Fibroblast of lung (primary cell): ENCODE measurements around the gene RACK1. TPM values are rescaled to one million over a fixed set of nuclear protein-coding genes. Genes with fewer than 3 reads are reported as not detected.

Source experiments
- DNase-seq, 2 donors: peaks; one replicate each; pipeline versions ENCODE4 v3.0.0 to v3.0.0-alpha.2; 2010; ENCODE audit warnings: low read depth in 2 of 2
- H2AFZ ChIP-seq: 2 replicates; pipeline ENCODE4 v1.5.1; 2012; ENCODE audit warnings: low read length, control low read depth, inconsistent platforms
- H3K27ac ChIP-seq: 2 replicates; pipeline ENCODE4 v1.5.1; 2011; ENCODE audit warnings: low read length, control low read depth; ENCODE audit not compliant: insufficient read depth
- H3K27me3 ChIP-seq: 2 replicates; pipeline ENCODE4 v1.5.1; 2011; ENCODE audit warnings: mild to moderate bottlenecking, low read length; ENCODE audit not compliant: control insufficient read depth, insufficient read depth
- H3K36me3 ChIP-seq: 2 replicates; pipeline ENCODE4 v1.5.1; 2011; ENCODE audit warnings: low read length; ENCODE audit not compliant: control insufficient read depth, insufficient read depth
- H3K4me1 ChIP-seq: 2 replicates; pipeline ENCODE4 v1.5.1; 2011; ENCODE audit warnings: low read length; ENCODE audit not compliant: control insufficient read depth, insufficient read depth; ENCODE audit errors: extremely low read depth
- H3K4me2 ChIP-seq: 2 replicates; pipeline ENCODE4 v1.5.1; 2011; ENCODE audit warnings: low read length, control low read depth; ENCODE audit not compliant: insufficient read depth; ENCODE audit errors: extremely low read depth
- H3K4me3 ChIP-seq, 4 experiments: fragments of 200-600 bp in 1 of 4; sonication (generic) in 1 of 4; replicated peaks in 1 of 4; 2 replicates each; pipeline ENCODE4 v1.5.1; 2011 to 2016; ENCODE audit warnings: low read length in 4 of 4, low read depth in 3 of 4, mild to moderate bottlenecking in 3 of 4, control low read depth in 2 of 4, inconsistent platforms in 1 of 4, mixed read lengths in 1 of 4; ENCODE audit not compliant: insufficient read depth in 1 of 4; ENCODE audit errors: control extremely low read depth in 1 of 4
- H3K79me2 ChIP-seq: 2 replicates; pipeline ENCODE4 v1.5.1; 2012; ENCODE audit warnings: mild to moderate bottlenecking, low read length, inconsistent platforms; ENCODE audit not compliant: control insufficient read depth, insufficient read depth
- H3K9ac ChIP-seq: 2 replicates; pipeline ENCODE4 v1.5.1; 2011; ENCODE audit warnings: mild to moderate bottlenecking, low read length, control low read depth; ENCODE audit not compliant: insufficient read depth
- H3K9me3 ChIP-seq: 2 replicates; pipeline ENCODE4 v1.5.1; 2012; ENCODE audit warnings: low read depth, low read length; ENCODE audit not compliant: control insufficient read depth, insufficient read depth
- H4K20me1 ChIP-seq: 2 replicates; pipeline ENCODE4 v1.5.1; 2011; ENCODE audit warnings: low read length; ENCODE audit not compliant: control insufficient read depth, insufficient read depth; ENCODE audit errors: extremely low read depth
- EZH2 ChIP-seq: IDR thresholded peaks from 2 replicates; pipeline ENCODE4 v1.5.1; 2012; ENCODE audit warnings: low read length, control low read depth, mild to moderate bottlenecking; ENCODE audit errors: missing control alignments
- polyA plus RNA-seq, 2 donors: library from polyadenylated mRNA; depleted of rRNA in 1 of 2; stranded (reverse) in 1 of 2; unstranded in 1 of 2; fragments of >200 nt; gene quantifications; 2 replicates each; pipeline ENCODE4 v1.2.1, GENCODE V29; 2011 to 2012; ENCODE audit warnings: missing spikeins in 1 of 2
- total RNA-seq: library from RNA; depleted of rRNA; stranded (reverse); fragments of >200 nt; gene quantifications from 2 replicates; pipeline ENCODE4 v1.2.1, GENCODE V29; 2014
- TF ChIP-seq, protein P1 (sequence below), 2 donors: IDR thresholded peaks in 1 of 2; conservative IDR thresholded peaks in 1 of 2; 1 replicate in 1 of 2; 2 replicates in 1 of 2; pipeline ENCODE4 v1.5.1; 2011 to 2012; ENCODE audit warnings: low read length in 2 of 2, control low read depth in 1 of 2, inconsistent platforms in 1 of 2, low read depth in 1 of 2, mild to moderate bottlenecking in 1 of 2

The RACK1 gene
- total and polyA plus RNA-seq, 2 donors (not counting 1 experiment from before 2014, with no cell fraction given) = 3,014 to 4,649 TPM

DNA sequence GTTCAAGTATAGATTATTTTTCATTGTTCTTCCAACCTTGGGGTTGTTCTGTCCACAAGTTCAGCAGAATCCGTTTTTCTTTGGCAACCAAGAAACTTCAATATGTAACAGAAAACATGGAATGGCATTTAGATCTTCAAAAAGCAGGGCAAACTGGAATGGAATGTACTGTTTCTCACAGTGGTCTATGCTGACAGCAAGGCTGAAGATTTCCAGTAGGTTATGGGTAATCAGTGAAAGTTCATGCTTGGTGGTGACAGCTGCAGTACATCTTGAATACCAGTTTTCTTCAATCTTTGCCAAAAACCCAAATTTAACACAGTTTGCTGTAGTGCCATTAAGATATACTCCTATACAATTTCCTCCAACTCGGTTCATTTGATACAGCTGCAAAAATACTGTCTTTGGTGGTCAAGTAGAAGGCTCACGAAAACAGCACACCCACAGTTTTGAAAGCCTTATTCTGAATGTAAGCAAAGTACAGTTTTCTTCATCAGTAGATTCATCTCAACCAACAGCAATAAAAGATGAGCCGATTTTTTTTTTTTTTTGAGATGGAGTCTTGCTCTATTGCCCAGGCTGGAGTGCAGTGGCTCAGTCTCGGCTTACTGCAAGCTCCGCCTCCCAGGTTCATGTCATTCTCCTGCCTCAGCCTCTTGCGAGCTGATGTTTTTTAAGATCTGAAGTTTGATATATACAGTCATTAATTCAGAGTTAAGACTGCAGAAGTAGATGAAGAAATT is 12.3 kb upstream of the RACK1 start:
- H3K4me2 ChIP-seq = no peak overlapping the region
- TF ChIP-seq, protein P1, sequence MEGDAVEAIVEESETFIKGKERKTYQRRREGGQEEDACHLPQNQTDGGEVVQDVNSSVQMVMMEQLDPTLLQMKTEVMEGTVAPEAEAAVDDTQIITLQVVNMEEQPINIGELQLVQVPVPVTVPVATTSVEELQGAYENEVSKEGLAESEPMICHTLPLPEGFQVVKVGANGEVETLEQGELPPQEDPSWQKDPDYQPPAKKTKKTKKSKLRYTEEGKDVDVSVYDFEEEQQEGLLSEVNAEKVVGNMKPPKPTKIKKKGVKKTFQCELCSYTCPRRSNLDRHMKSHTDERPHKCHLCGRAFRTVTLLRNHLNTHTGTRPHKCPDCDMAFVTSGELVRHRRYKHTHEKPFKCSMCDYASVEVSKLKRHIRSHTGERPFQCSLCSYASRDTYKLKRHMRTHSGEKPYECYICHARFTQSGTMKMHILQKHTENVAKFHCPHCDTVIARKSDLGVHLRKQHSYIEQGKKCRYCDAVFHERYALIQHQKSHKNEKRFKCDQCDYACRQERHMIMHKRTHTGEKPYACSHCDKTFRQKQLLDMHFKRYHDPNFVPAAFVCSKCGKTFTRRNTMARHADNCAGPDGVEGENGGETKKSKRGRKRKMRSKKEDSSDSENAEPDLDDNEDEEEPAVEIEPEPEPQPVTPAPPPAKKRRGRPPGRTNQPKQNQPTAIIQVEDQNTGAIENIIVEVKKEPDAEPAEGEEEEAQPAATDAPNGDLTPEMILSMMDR (conservative IDR thresholded peaks at IDR 0.05 in 1 of 2, IDR thresholded peaks at IDR 0.05 in 1 of 2; ENCODE audit: low read depth in 1 of 2, low read length in 2 of 2) = no peak
- TF ChIP-seq EZH2 = no peak
- H3K27ac ChIP-seq = no peak overlapping the region
- peak overlapping the region in 1 of 4 experiments; percentile 15 for H3K4me3 ChIP-seq
- H3K9ac ChIP-seq = no peak overlapping the region
- H3K36me3 ChIP-seq = peaks cover 7% of the 10 kb centered on the region
- no peak overlapping the region for H2AFZ ChIP-seq
- no peaks in the 10 kb centered on the region for H3K9me3 ChIP-seq
- H3K27me3 ChIP-seq = no peaks in the 10 kb centered on the region
- peaks cover 95% of the 10 kb centered on the region for H3K79me2 ChIP-seq
- peak in 1 of 2 donors; percentile 42 for DNase-seq
- H4K20me1 ChIP-seq = no peaks in the 10 kb centered on the region
- H3K4me1 ChIP-seq = peaks cover 6% of the 10 kb centered on the region

DNA sequence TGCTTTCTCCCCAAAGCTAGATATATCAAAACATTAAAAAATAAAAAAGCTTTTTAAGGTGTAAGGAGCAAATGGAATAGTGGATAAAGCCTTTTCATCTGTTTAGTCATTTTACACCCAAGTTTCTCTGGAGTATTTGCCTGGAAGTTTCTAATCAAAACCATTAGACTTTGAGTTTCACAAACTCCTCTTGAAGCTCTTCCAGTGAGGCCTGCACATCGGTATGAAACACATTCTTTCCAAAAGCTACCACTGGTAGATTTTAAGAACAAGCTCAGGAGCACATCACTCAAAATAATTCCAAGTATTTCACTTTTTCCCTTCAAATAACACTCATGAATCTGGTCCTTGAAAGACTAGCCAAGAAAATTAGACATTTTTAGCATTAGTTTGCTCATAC is 11.6 kb upstream of the RACK1 start:
- Histone ChIP-seq H2AFZ (no peak overlapping the region), H4K20me1 (no peaks in the 10 kb centered on the region), H3K27ac (no peak overlapping the region), H3K4me2 (no peak overlapping the region), H3K36me3 (peaks cover 9% of the 10 kb centered on the region), H3K9me3 (no peaks in the 10 kb centered on the region), H3K4me1 (peaks cover 6% of the 10 kb centered on the region), H3K79me2 (peaks cover 96% of the 10 kb centered on the region), H3K27me3 (no peaks in the 10 kb centered on the region), H3K9ac (no peak overlapping the region), H3K4me3 (no peak overlapping the region)
- no peak for DNase-seq
- TF ChIP-seq, protein P1 (conservative IDR thresholded peaks at IDR 0.05 in 1 of 2, IDR thresholded peaks at IDR 0.05 in 1 of 2; ENCODE audit: low read depth in 1 of 2, low read length in 2 of 2) = no peak
- no peak for TF ChIP-seq EZH2

DNA sequence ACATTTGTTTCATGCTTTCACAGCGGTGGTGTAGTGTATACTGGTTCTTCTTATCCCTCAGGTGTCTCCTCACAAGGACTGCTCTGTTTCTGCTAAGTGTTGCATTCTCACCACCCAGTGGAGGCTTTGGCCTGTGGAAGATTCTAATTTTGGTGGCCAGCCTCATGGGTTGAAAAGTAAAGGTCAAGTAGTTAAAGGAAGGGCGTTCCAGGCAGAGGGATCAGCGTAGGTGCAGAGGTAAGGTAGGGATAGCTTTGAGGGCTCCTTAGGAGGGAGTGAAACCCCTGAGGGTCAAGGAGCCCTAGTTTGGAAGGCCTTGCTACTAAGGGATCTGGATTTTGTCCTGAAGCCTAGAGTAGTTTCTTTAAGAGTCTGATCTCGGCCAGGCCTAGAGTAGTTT is 4.6 kb upstream of the RACK1 start:
- Histone ChIP-seq H4K20me1 (no peaks in the 10 kb centered on the region), H3K4me1 (peaks cover 16% of the 10 kb centered on the region), H3K27ac (peak overlapping the region; percentile 91), H3K36me3 (peaks cover 6% of the 10 kb centered on the region), H3K9me3 (no peaks in the 10 kb centered on the region), H3K4me2 (peak overlapping the region; percentile 97), H3K79me2 (peaks cover 75% of the 10 kb centered on the region), H3K9ac (peak overlapping the region; percentile 17), H3K27me3 (no peaks in the 10 kb centered on the region), H2AFZ (no peak overlapping the region), H3K4me3 (peak overlapping the region; percentile 53 to 98 (median 70))
- no peak for DNase-seq
- no peak for TF ChIP-seq EZH2
- TF ChIP-seq, protein P1 (conservative IDR thresholded peaks at IDR 0.05 in 1 of 2, IDR thresholded peaks at IDR 0.05 in 1 of 2; ENCODE audit: low read depth in 1 of 2, low read length in 2 of 2) = no peak
